DMS 273 (cell line): ENCODE results near the gene MREG.
A peak's percentile ranks its signal among the peaks of the same experiment; 100 is the strongest.
"Not testable (repeated sequence)": the region's sequence is repeated elsewhere in the genome, so short reads cannot be mapped to it uniquely, and the experiment has no call there.

Experiments
- DNase-seq: peaks from one replicate; lab custom pipeline; 2025; ENCODE audit not compliant: unreplicated experiment; lab: John Stamatoyannopoulos, UW

The MREG gene

DNA sequence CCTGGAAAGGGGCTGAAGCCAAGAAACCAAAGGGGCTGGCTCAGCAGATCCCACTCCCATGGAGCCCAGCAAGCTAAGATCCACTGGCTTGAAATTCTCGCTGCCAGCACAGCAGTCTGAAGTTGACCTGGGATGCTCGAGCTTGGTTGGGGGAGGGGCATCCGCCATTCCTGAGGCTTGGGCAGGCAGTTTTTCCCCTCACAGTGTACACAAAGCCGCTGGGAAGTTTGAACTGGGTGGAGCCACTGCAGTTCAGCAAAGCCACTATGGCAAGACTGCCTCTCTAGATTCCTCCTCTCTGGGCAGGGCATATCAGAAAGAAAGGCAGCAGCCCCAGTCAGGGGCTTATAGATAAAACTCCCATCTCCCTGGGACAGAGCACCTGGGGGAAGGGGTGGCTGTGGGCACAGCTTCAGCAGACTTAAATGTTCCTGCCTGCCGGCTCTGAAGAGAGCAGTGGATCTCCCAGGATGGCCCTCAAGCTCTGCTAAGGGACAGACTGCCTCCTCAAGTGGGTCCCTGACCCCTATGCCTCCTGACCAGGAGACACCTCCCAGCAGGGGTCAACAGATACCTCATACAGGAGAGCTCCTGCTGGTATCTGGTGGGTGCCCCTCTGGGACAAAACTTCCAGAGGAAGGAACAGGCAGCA lies 24.7 kb downstream of the MREG start:
- DNase-seq: not testable (repeated sequence)

GRCh38 chr2:215985257-215985656 lies 28.1 kb downstream of the MREG start:
- no peak for DNase-seq

DNA sequence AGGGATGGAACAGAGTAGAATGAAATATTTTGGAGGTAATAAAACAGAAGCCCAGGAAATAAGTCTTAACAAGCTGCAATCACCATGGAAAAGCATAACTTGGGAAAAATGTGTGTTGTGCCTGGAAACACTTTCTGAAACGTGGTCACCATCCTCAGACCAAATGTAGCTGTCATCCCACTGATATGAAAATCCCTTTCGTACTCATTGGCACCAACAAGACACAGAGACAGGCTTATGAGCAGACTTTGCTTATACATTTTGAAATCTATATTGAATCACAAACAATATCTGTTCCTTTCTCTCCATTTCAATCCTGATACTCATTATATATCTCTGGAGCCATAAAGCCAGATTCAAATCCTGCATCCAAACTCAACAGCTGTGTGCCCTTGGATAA lies 28.7 kb downstream of the MREG start:
- DNase-seq: no peak

GRCh38 chr2:215983581-215984351 lies 29.6 kb downstream of the MREG start:
- peak; percentile 78 for DNase-seq

GRCh38 chr2:215982465-215982875 lies 30.9 kb downstream of the MREG start:
- DNase-seq: no peak

DNA sequence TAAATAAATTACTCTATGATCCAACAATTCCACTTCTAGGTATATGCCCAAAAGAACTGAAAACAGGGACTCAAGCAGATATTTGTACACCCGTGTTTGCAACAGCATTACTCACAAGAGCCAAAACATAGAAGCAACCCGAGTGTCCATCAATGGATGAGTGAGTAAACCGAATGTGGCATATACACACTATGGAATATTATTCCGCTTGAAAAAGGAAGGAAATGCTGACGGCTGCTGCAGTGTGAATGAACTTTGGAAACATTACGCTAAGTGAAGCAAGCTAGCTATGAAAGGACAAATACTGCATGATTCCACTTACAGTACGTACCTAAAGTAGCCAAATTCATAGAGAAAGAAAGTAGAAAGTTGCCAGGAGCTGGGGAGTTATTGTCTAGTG lies 32.2 kb downstream of the MREG start:
- no peak for DNase-seq

DNA sequence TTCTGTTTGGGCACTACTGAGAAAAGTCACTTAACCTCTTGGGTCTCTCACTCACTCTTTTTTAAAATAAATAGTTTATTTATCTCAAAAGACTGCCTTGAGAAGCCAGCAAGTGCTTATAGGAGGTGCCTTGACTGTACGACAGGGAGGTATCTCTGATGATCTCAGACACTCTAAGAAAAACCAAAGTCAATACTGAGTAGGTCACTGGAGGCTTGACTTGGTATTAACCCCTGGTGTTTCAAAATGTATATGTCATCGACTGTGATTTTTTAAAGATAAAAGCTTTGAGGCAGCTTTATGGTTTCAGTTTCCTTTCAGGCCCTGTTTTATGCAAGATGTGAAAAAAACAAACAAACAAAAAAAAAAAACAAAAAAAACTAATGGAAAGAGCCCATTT lies 33.7 kb downstream of the MREG start:
- no peak for DNase-seq

GRCh38 chr2:215974700-215975429 lies 38.5 kb downstream of the MREG start:
- no peak for DNase-seq

- DNase-seq: peak; percentile 7
Observed at GRCh38 chr2:215973954-215974699, 39.2 kb downstream of the MREG start.

GRCh38 chr2:215973145-215973792 lies 40.1 kb downstream of the MREG start:
- DNase-seq: no peak

DNA sequence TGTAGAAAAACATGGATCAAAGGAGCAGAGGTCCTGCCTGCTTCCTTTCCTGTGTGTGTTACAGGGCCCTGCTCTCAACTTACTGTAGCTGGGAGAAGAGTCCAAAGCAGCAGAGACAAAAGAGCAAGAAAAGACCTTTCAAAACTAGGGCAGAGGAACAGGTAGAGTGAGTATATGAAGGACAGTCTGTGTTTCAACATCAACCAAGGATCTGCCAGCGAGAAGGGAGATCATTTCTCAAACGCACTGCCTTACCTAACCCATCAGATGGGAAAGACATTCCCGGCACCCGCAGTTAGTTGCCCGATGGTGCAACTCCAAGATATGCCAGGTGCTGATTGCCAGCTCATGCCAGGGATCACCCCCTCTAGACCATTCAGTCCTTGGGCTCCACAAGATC lies 41.7 kb downstream of the MREG start:
- no peak for DNase-seq

- DNase-seq: not testable (repeated sequence)
Observed at GRCh38 chr2:215970894-215971293, 42.5 kb downstream of the MREG start.

DNA sequence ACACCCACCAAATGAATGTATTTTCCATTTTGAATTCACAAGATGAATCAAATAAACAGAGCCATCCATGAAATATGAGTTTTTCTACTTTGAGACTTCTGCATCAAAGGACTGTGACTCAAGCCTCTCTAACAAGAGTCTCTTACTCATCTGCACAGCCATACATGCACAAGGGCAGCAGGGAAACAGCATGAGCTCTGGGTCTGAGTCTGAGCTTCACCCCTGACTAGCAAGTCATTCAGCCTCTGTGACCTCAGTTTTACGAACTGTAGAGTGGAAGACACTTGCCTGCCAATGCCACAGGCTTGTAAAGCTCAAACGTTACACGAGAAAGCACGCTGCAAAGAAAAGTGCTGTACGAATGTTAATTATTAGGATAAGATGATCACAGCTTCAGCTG lies 42.9 kb downstream of the MREG start:
- no peak for DNase-seq

GRCh38 chr2:215969131-215969841 lies 44.1 kb downstream of the MREG start:
- DNase-seq: no peak

DNA sequence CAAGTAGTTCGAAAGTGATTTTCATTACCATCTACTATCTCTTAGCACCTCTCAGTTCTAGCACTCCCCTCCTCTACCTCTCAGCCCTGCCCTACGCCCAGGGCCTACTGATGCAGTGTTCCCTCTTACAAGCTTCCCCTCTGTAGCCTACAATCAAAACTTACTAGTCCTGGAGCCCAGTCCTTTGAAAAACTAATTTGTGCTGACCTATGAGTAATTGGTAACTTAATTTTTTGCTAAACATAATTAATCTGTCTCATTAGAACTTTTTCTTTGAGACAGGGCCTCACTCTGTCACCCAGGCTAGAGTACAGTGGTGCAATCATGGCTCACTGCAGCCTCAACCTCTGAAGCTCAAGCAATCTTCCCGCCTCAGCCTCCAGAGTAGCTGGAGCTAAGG lies 44.9 kb downstream of the MREG start:
- DNase-seq: no peak

- no peak for DNase-seq
Observed at GRCh38 chr2:215967590-215968378, 45.6 kb downstream of the MREG start.

GRCh38 chr2:215966951-215967350 lies 46.4 kb downstream of the MREG start:
- DNase-seq: no peak

GRCh38 chr2:215966274-215966673 lies 47.1 kb downstream of the MREG start:
- DNase-seq: no peak

GRCh38 chr2:215965532-215966165 lies 47.7 kb downstream of the MREG start:
- DNase-seq: no peak
